H9 (cell line): ENCODE measurements around the gene LKAAEAR1. TPM values are rescaled to one million over a fixed set of nuclear protein-coding genes. Genes with fewer than 3 reads are reported as not detected.

Experiments
- DNase-seq: peaks from one replicate; pipeline ENCODE4 v3.0.0-alpha.2; 2017
- H2AFZ ChIP-seq: one replicate; pipeline ENCODE4 v1.6.1; 2013; ENCODE audit warnings: mild to moderate bottlenecking, low read length, control low read depth, moderate library complexity
- H2AK5ac ChIP-seq: 2 replicates; pipeline ENCODE4 v1.6.1; 2013; ENCODE audit warnings: low read length, control low read depth, mixed read lengths; ENCODE audit not compliant: insufficient read length
- H2BK120ac ChIP-seq: one replicate; pipeline ENCODE4 v1.6.1; 2013; ENCODE audit warnings: low read depth, mild to moderate bottlenecking, low read length, control low read depth, inconsistent platforms; ENCODE audit not compliant: poor library complexity, severe bottlenecking
- H2BK12ac ChIP-seq: 2 replicates; pipeline ENCODE4 v1.6.1; 2013; ENCODE audit warnings: low read length, control low read depth, mixed read lengths, low read depth; ENCODE audit not compliant: insufficient read length
- H2BK15ac ChIP-seq: 2 replicates; pipeline ENCODE4 v1.6.1; 2013; ENCODE audit warnings: low read depth, low read length, control low read depth
- H2BK20ac ChIP-seq: one replicate; pipeline ENCODE4 v1.6.1; 2013; ENCODE audit warnings: low read depth, mild to moderate bottlenecking, low read length, control low read depth, inconsistent platforms; ENCODE audit not compliant: poor library complexity, severe bottlenecking
- H2BK5ac ChIP-seq: 2 replicates; pipeline ENCODE4 v1.6.1; 2013; ENCODE audit warnings: low read length, control low read depth, mixed read lengths; ENCODE audit not compliant: insufficient read length
- H3K14ac ChIP-seq: 2 replicates; pipeline ENCODE4 v1.6.1; 2013; ENCODE audit warnings: low read length, control low read depth; ENCODE audit not compliant: insufficient read depth
- H3K18ac ChIP-seq: 2 replicates; pipeline ENCODE4 v1.6.1; 2013; ENCODE audit warnings: low read depth, mild to moderate bottlenecking, mixed read lengths, low read length, control low read depth; ENCODE audit not compliant: insufficient read length
- H3K23ac ChIP-seq: 2 replicates; pipeline ENCODE4 v1.6.1; 2013; ENCODE audit warnings: low read length, control low read depth, mixed read lengths, low read depth; ENCODE audit not compliant: insufficient read length
- H3K23me2 ChIP-seq: 2 replicates; pipeline ENCODE4 v1.6.1; 2013; ENCODE audit warnings: low read depth, mild to moderate bottlenecking, mixed read lengths, low read length, control low read depth; ENCODE audit not compliant: insufficient read length, poor library complexity, severe bottlenecking
- H3K27ac ChIP-seq: 2 replicates; pipeline ENCODE4 v1.5.1; 2013; ENCODE audit warnings: low read length, control low read depth, mixed read lengths, low read depth; ENCODE audit not compliant: insufficient read length
- H3K27me3 ChIP-seq: 2 replicates; pipeline ENCODE4 v1.6.1; 2013; ENCODE audit warnings: low read length, control low read depth, inconsistent platforms; ENCODE audit not compliant: insufficient read depth
- H3K4ac ChIP-seq: 2 replicates; pipeline ENCODE4 v1.6.1; 2013; ENCODE audit warnings: low read depth, mild to moderate bottlenecking, control low read depth, inconsistent platforms, low read length, moderate library complexity
- H3K4me1 ChIP-seq: 2 replicates; pipeline ENCODE4 v1.6.1; 2013; ENCODE audit warnings: low read length, control low read depth, inconsistent platforms; ENCODE audit not compliant: insufficient read depth
- H3K4me2 ChIP-seq: 2 replicates; pipeline ENCODE4 v1.6.1; 2013; ENCODE audit warnings: low read length, control low read depth, mixed read lengths; ENCODE audit not compliant: insufficient read length, insufficient read depth
- H3K56ac ChIP-seq: 2 replicates; pipeline ENCODE4 v1.6.1; 2013; ENCODE audit warnings: low read depth, mild to moderate bottlenecking, mixed read lengths, low read length, control low read depth; ENCODE audit not compliant: insufficient read length
- H3K79me1 ChIP-seq: 2 replicates; pipeline ENCODE4 v1.6.1; 2013; ENCODE audit warnings: low read depth, mild to moderate bottlenecking, moderate library complexity, low read length, control low read depth, inconsistent platforms; ENCODE audit not compliant: insufficient read depth, poor library complexity, severe bottlenecking
- H3K79me2 ChIP-seq: 2 replicates; pipeline ENCODE4 v1.6.1; 2013; ENCODE audit warnings: low read length, control low read depth, inconsistent platforms; ENCODE audit not compliant: insufficient read depth
- H3K9ac ChIP-seq: 2 replicates; pipeline ENCODE4 v1.6.1; 2013; ENCODE audit warnings: low read length, control low read depth, mixed read lengths; ENCODE audit not compliant: insufficient read length; ENCODE audit errors: extremely low read depth
- H3K9me3 ChIP-seq: one replicate; pipeline ENCODE4 v1.6.1; 2013; ENCODE audit warnings: low read depth, low read length, inconsistent platforms; ENCODE audit not compliant: control insufficient read depth
- H3T11ph ChIP-seq: one replicate; pipeline ENCODE4 v1.6.1; 2013; ENCODE audit warnings: mild to moderate bottlenecking, low read length, control low read depth, inconsistent platforms
- H4K20me1 ChIP-seq: one replicate; pipeline ENCODE4 v1.6.1; 2013; ENCODE audit not compliant: control insufficient read depth, insufficient read length, insufficient read depth
- H4K5ac ChIP-seq: 2 replicates; pipeline ENCODE4 v1.6.1; 2013; ENCODE audit warnings: low read depth, mild to moderate bottlenecking, mixed read lengths, low read length, control low read depth; ENCODE audit not compliant: insufficient read length
- H4K8ac ChIP-seq: replicated peaks from 2 replicates; pipeline ENCODE4 v1.6.1; 2013; ENCODE audit warnings: low read length, control low read depth, mixed read lengths, low read depth; ENCODE audit not compliant: insufficient read length
- H4K91ac ChIP-seq: 2 replicates; pipeline ENCODE4 v1.6.1; 2013; ENCODE audit warnings: low read depth, mild to moderate bottlenecking, moderate library complexity, mixed read lengths, low read length, control low read depth; ENCODE audit not compliant: insufficient read length
- H3K27ac Mint-ChIP-seq, 3 experiments: 2 replicates in 2 of 3; 3 replicates in 1 of 3; pipeline ENCODE4 v1.8.0; 2020 to 2021; ENCODE audit warnings: mixed read lengths in 3 of 3, mild to moderate bottlenecking in 1 of 3, moderate library complexity in 1 of 3
- H3K27me3 Mint-ChIP-seq: 2 replicates; pipeline ENCODE4 v1.8.0; 2021; ENCODE audit warnings: low read depth, mild to moderate bottlenecking, moderate library complexity, mixed read lengths
- H3K36me3 Mint-ChIP-seq, 3 experiments: 2 replicates in 2 of 3; 3 replicates in 1 of 3; pipeline ENCODE4 v1.8.0; 2020 to 2021; ENCODE audit warnings: low read depth in 3 of 3, mixed read lengths in 3 of 3; ENCODE audit not compliant: insufficient read depth in 1 of 3
- H3K4me1 Mint-ChIP-seq, 2 experiments: 2 replicates each; pipeline ENCODE4 v1.8.0; 2020; ENCODE audit warnings: mixed read lengths in 2 of 2
- H3K4me3 Mint-ChIP-seq, 2 experiments: 2 replicates in 1 of 2; 3 replicates in 1 of 2; pipeline ENCODE4 v1.8.0; 2020 to 2021; ENCODE audit warnings: mild to moderate bottlenecking in 2 of 2, mixed read lengths in 2 of 2, moderate library complexity in 1 of 2
- H3K9me3 Mint-ChIP-seq, 2 experiments: 2 replicates in 1 of 2; 3 replicates in 1 of 2; pipeline ENCODE4 v1.8.0; 2020; ENCODE audit warnings: mild to moderate bottlenecking in 2 of 2, mixed read lengths in 2 of 2, moderate library complexity in 1 of 2
- CTCF ChIP-seq: fragments of 200-600 bp; sonication (generic); conservative IDR thresholded peaks from 3 replicates; pipeline ENCODE4 v1.8.0; 2021; ENCODE audit warnings: antibody characterized with exemption, mild to moderate bottlenecking
- WGBS: extraction: QIAGEN DNeasy Blood & Tissue Kit; methylation state at CpG from one replicate; pipeline ENCODE4 v1.1.7; 2013; ENCODE audit warnings: missing lambda C conversion rate, low lambda C conversion rate, mixed read lengths; ENCODE audit not compliant: insufficient read length; ENCODE audit errors: extremely low coverage; 5-methylcytosine and 5-hydroxymethylcytosine counted together
- total RNA-seq: library from RNA; stranded (reverse); gene quantifications from 2 replicates; pipeline ENCODE4 v1.2.1, GENCODE V29; 2021

The LKAAEAR1 gene
- total RNA-seq, 1 experiment from 2014 or later: 0.39 TPM

GRCh38 chr20:64107736-64108457 is 23.7 kb upstream of the LKAAEAR1 start:
- TF ChIP-seq CTCF: no peak
- Histone ChIP-seq H2BK12ac (no peak overlapping the region), H3K27me3 (0 out of 2 replicates have a peak, but pooled peaks cover 3% of the 10 kb centered on the region), H3K27ac (no peak overlapping the region), H3K23me2 (no peaks in the 10 kb centered on the region), H3K9me3 (no peaks in the 10 kb centered on the region), H2AK5ac (no peak overlapping the region), H2AFZ (no peak overlapping the region), H3K4me1 (no peaks in the 10 kb centered on the region), H3K9ac (no peak overlapping the region), H3K4ac (no peak overlapping the region), H3K23ac (no peak overlapping the region), H4K91ac (no peak overlapping the region), H2BK120ac (no peak overlapping the region), H3K4me2 (no peak overlapping the region), H2BK15ac (no peak overlapping the region), H2BK5ac (no peak overlapping the region), H3K79me2 (no peaks in the 10 kb centered on the region), H3T11ph (no peak overlapping the region), H2BK20ac (no peak overlapping the region), H4K5ac (no peak overlapping the region), H3K14ac (no peak overlapping the region; the same call in 1 of the 2 replicates), H3K18ac (no peak overlapping the region), H3K56ac (no peak overlapping the region), H4K20me1 (no peaks in the 10 kb centered on the region), H3K79me1 (no peaks in the 10 kb centered on the region), H4K8ac (no peak overlapping the region)
- Mint-ChIP-seq H3K9me3 (no peaks in the 10 kb centered on the region), H3K27me3 (peaks cover 21% of the 10 kb centered on the region), H3K4me1 (peaks cover 6 to 14% of the 10 kb centered on the region in 2 experiments; a peak in 3 of 4 replicates), H3K27ac (no peak overlapping the region; a peak in 1 of 7 replicates), H3K4me3 (no peak overlapping the region), H3K36me3 (no peaks in the 10 kb centered on the region)
- no CpG with 5 or more reads among the region's 19 CpGs for WGBS
- no peak for DNase-seq
